ENCODE data around the gene VPS45. TPM values are rescaled to one million over a fixed set of nuclear protein-coding genes. Genes with fewer than 3 reads are reported as not detected.

Gene VPS45
- total and polyA plus RNA-seq, 2 donors = 28.8 to 102 TPM

DNA sequence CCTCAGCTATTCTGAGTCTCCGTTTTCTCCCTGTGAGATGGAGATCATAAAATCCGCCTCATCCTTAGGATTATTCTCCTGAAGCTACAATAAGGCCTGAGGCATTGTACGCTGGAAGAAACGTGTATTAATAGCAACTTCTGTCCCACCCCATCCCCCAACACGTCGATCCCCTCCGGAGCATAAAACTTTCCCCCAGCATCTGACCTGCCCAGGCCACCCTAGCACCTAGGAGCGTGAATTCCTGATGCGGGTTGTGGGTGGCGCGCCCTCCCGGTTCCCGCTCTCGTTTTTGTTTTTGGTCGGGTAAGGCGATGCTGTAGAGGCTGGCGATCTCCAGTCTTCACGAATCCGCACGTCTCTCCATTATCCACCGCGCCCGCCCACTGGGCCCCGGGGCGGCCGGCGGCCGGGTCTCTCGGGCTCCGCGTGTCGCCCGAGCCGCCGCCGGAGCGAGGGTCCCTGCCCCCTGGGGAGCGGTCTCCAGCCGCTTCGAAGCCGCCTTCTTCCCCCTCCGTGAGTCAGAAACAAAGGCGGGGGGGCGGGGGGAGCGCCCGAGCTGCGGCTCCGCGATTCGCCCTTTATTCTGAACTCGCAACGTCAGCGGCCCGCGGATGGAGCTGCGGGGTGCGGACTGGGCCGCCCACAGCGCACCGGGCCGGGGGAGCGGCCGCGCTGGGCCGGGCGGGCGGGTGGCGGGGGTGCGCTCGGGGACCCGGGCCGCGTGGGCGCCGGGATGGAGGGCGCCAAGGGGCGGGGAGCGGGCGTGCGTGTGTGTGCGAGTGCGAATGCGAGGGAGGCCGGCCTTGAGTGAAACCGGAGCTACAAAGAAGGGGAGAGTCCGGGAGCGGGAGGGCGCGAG lies 81.9 kb downstream of the VPS45 start, which contains the start of gene PLEKHO1:
PLEKHO1 (plus strand) TSS at position 646 of the 862 bp plus-strand sequence. CDS start 342 bp downstream, outside the sequence.
- Histone ChIP-seq H3K4me1 (ENCODE audit: insufficient read depth) (no peaks in the 10 kb centered on the region), H3K4me3 (ENCODE audit: low read depth, low read length) (peak within 1 kb of the TSS; percentile 96), H3K27ac (ENCODE audit: low read depth) (peak within 1 kb of the TSS; percentile 94), H3K36me3 (ENCODE audit: insufficient read depth) (no peaks in the 10 kb centered on the region)
- WGBS = under 1% methylated on average over 89 of the region's 89 CpGs
- DNase-seq (ENCODE audit: extremely low spot score) = peak; percentile 32

DNA sequence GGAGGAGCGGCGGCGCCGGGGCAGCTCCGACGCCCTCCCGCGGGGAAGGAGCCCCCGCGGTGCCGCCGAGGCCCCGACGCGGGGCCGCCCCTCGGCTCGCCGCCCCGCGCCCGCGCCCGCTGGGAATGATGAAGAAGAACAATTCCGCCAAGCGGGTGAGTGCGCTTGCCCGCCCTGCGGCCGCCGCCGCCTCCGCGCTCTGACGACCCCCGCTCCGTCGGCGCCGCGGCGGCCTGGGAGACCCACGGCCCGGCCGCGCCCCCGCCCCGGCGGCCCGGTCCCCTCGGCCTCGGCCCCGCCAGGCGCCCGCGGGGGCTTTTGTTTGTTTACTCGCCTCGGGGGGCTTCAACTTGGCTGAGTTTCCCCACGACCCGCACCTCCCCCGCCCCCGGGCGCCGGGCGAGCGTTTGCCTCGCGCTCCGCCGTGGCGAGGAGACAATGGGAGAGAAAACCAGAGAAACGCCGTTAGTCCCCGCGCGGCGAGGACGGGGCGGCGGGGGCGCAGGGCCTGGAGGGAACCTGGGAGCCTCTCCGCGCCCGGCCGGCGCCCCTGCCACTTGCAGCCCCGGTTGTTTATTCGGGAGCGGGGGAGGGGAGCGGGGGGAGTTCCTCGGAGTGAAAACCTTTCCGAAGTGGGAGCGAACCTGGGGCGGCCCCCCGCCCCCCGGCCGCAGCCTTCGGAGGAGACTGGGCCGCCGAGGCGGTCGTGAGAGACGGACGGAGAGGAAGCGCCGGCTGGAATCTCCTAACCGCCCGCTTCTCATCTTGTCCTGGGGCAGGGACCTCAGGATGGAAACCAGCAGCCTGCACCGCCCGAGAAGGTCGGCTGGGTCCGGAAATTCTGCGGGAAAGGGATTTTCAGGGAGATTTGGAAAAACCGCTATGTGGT lies 82.8 kb downstream of the VPS45 start:
- H3K4me1 ChIP-seq (ENCODE audit: insufficient read depth) = no peaks in the 10 kb centered on the region
- peak overlapping the region; percentile 96 for H3K4me3 ChIP-seq (ENCODE audit: low read depth, low read length)
- H3K27ac ChIP-seq (ENCODE audit: low read depth) = peak overlapping the region; percentile 94
- no peak for DNase-seq (ENCODE audit: extremely low spot score)
- WGBS = under 1% methylated on average over 114 of the region's 114 CpGs
- H3K36me3 ChIP-seq (ENCODE audit: insufficient read depth) = no peaks in the 10 kb centered on the region

GRCh38 chr1:150151291-150152181 lies 84.0 kb downstream of the VPS45 start:
- WGBS = 22% methylated on average over 15 of the region's 15 CpGs
- DNase-seq (ENCODE audit: extremely low spot score) = no peak

DNA sequence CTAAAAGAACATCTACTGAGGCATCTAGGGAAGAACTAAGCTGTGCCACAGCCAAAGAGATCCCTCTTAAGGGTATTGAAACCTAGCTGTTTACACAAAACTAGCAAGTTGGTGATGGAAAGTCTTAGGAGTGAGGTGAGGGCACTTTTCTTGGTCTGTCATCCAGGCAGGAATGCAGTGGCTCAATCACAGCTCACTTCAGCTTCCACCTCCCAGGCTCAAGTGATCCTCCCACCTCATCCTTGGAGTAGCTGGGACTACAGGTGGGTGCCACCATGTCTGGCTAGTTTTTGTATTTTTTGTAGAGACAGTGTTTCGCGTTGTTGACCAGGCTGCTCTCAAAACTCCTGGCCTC lies 84.6 kb downstream of the VPS45 start:
- DNase-seq (ENCODE audit: extremely low spot score) = no peak
- Histone ChIP-seq H3K36me3 (ENCODE audit: insufficient read depth) (no peaks in the 10 kb centered on the region), H3K27ac (ENCODE audit: low read depth) (no peak overlapping the region), H3K4me3 (ENCODE audit: low read depth, low read length) (no peak overlapping the region), H3K4me1 (ENCODE audit: insufficient read depth) (no peaks in the 10 kb centered on the region)
- WGBS = 41% methylated on average over 2 of the region's 2 CpGs

More at GRCh38 chr1:150151291-150152181, 84.0 kb downstream of the VPS45 start:
- Histone ChIP-seq H3K36me3 (ENCODE audit: insufficient read depth) (no peaks in the 10 kb centered on the region), H3K4me3 (ENCODE audit: low read depth, low read length) (peak overlapping the region; percentile 96), H3K27ac (ENCODE audit: low read depth) (peak overlapping the region; percentile 60), H3K4me1 (ENCODE audit: insufficient read depth) (no peaks in the 10 kb centered on the region)

DNA sequence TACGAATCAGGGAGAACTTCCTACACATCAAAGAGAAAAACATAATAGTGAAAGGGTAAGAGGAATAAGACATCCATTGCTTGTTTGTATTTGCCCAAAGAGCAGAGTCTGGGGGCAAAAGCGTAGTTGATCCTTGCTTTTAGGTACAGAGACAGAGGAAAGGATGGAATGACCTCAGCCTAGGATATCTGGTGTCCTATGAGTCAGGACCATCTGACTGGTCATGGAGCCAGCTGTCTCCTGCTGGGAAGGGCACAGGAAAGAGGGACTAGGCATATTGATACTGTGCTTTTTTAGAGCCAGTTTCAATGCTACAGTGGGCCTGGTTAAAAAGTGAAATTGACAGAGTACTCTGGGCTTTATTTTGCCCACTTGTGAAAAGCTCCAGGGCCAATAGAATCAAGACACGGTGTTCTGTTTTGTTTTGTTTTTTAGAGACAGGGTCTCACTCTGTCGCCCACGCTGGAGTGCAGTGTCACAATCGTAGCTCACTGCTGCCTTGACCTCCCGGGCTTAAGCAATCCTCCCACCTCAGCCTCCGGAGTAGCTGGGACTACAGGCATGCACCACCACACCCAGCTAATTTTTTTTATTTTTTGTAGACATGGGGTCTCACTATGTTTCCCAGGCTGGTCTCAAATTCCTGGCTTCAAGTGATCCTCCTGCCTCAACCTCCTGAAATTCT lies 85.3 kb downstream of the VPS45 start:
- Histone ChIP-seq H3K4me1 (ENCODE audit: insufficient read depth) (no peaks in the 10 kb centered on the region), H3K4me3 (ENCODE audit: low read depth, low read length) (no peak overlapping the region), H3K27ac (ENCODE audit: low read depth) (no peak overlapping the region), H3K36me3 (ENCODE audit: insufficient read depth) (no peaks in the 10 kb centered on the region)
- 65% methylated on average over 8 of the region's 8 CpGs for WGBS
- no peak for DNase-seq (ENCODE audit: extremely low spot score)

- H3K27ac ChIP-seq (ENCODE audit: low read depth) = no peak overlapping the region
- WGBS = 45% methylated on average over 4 of the region's 4 CpGs
- no peaks in the 10 kb centered on the region for H3K4me1 ChIP-seq (ENCODE audit: insufficient read depth)
- no peak for DNase-seq (ENCODE audit: extremely low spot score)
- H3K36me3 ChIP-seq (ENCODE audit: insufficient read depth) = no peaks in the 10 kb centered on the region
- H3K4me3 ChIP-seq (ENCODE audit: low read depth, low read length) = no peak overlapping the region
Observed at GRCh38 chr1:150154143-150154542, 86.6 kb downstream of the VPS45 start.

GRCh38 chr1:150155413-150156071 lies 88.0 kb downstream of the VPS45 start:
- H3K27ac ChIP-seq (ENCODE audit: low read depth) = no peak overlapping the region
- no peak overlapping the region for H3K4me3 ChIP-seq (ENCODE audit: low read depth, low read length)
- H3K36me3 ChIP-seq (ENCODE audit: insufficient read depth) = no peaks in the 10 kb centered on the region
- H3K4me1 ChIP-seq (ENCODE audit: insufficient read depth) = no peaks in the 10 kb centered on the region
- 79% methylated on average over 13 of the region's 13 CpGs for WGBS
- DNase-seq (ENCODE audit: extremely low spot score) = no peak

- 67% methylated on average over 16 of the region's 16 CpGs for WGBS
- no peaks in the 10 kb centered on the region for H3K4me1 ChIP-seq (ENCODE audit: insufficient read depth)
- no peak overlapping the region for H3K4me3 ChIP-seq (ENCODE audit: low read depth, low read length)
- no peak for DNase-seq (ENCODE audit: extremely low spot score)
- H3K27ac ChIP-seq (ENCODE audit: low read depth) = no peak overlapping the region
- H3K36me3 ChIP-seq (ENCODE audit: insufficient read depth) = no peaks in the 10 kb centered on the region
Observed at GRCh38 chr1:150156868-150157603, 89.5 kb downstream of the VPS45 start.

GRCh38 chr1:150159550-150159949 lies 92.0 kb downstream of the VPS45 start:
- H3K27ac ChIP-seq (ENCODE audit: low read depth) = peak overlapping the region; percentile 19
- H3K4me3 ChIP-seq (ENCODE audit: low read depth, low read length) = no peak overlapping the region
- 60% methylated on average over 8 of the region's 8 CpGs for WGBS
- no peak for DNase-seq (ENCODE audit: extremely low spot score)
- no peaks in the 10 kb centered on the region for H3K4me1 ChIP-seq (ENCODE audit: insufficient read depth)
- H3K36me3 ChIP-seq (ENCODE audit: insufficient read depth) = no peaks in the 10 kb centered on the region

DNA sequence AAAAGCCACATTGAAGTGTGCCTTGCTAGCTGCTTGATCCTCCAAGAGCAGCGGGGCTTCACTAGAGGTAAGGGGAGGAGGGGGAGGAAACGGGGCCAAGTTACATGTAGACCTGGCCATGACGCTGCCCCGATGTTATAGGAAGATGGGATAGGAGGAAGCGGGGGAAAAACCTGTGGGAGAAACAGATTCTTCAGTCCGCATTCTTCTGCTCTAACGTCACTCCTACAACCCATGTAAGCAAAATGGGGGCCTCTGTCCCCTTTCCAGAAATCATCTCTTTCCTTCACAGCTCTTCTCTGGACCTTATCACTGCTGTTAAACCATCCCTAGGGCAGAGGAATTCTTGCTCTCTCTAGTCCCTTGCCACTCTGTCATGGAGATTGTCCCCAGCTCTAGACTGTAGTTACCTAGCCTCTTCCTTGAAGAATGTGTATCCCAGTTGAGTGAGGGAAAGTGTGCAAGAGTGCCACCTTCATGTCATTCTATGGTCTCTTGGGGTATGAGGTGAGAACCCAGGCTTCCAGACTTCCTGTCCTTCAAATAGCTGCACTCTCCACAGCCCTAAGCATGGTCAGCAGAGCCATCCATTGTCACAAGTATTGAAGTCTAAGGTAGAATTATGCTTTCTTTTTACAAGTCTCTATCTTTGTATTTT lies 93.5 kb downstream of the VPS45 start:
- Histone ChIP-seq H3K4me3 (ENCODE audit: low read depth, low read length) (no peak overlapping the region), H3K36me3 (ENCODE audit: insufficient read depth) (no peaks in the 10 kb centered on the region), H3K27ac (ENCODE audit: low read depth) (no peak overlapping the region), H3K4me1 (ENCODE audit: insufficient read depth) (no peaks in the 10 kb centered on the region)
- WGBS = 54% methylated on average over 7 of the region's 7 CpGs
- DNase-seq (ENCODE audit: extremely low spot score) = no peak

DNA sequence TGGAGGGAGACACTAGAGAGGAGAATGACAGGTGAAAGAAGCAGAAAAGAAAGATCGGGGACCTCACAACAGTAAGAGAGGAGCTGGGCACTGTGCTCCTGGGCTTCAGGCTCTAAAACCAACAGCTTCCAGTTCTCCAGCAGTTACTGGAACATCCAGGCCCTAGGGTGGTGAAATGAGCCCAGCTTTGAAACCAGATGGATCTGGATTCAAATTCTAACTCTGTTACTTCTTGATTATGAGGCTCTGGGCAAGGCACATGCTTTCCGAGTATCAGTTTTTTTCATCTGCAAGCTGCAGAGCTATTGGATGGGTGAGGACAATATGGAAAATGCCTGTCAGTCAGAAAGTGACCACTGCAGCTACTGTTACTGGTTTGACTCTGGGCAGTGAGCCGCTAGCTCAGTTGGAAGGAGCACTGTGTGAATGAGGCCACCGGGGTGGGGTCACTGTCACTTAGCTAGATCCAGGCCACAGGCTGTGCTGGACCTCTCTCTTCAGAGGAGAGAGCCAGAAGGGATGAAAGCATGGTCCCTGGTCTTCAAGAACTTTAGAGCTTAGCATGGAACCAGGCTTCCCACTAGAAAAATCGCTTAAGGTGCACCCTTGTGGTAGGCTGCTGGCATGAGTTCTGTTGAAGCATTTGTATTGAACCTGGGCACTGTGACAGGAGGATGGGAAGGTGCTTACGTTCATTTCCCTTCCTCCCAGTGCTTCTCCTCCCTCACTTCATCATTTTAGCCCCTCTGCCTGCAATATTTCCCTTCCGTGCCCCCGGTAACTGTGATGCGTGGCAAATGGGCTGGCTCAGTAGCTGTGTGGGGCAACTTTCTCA lies 94.4 kb downstream of the VPS45 start:
- Histone ChIP-seq H3K4me1 (ENCODE audit: insufficient read depth) (no peaks in the 10 kb centered on the region), H3K27ac (ENCODE audit: low read depth) (peak overlapping the region; percentile 86), H3K4me3 (ENCODE audit: low read depth, low read length) (no peak overlapping the region), H3K36me3 (ENCODE audit: insufficient read depth) (no peaks in the 10 kb centered on the region)
- no peak for DNase-seq (ENCODE audit: extremely low spot score)
- WGBS = 58% methylated on average over 9 of the region's 9 CpGs
